Activated T-helper 2 cell treated with anti-CD3 and anti-CD28 coated beads, Interferon-gamma antibody, Interleukin-2, Interleukin-4, amounts not matched to agents 10 μg/mL and 5 μg/mL and 100 μg/mL, durations not matched to agents 14 hours and 24 hours and 36 hours (primary cell): ENCODE data around the gene SEMA4D. TPM values are rescaled to one million over a fixed set of nuclear protein-coding genes. Genes with fewer than 3 reads are reported as not detected.

Experiments
- DNase-seq: peaks from one replicate; pipeline ENCODE4 v3.0.0; 2021; ENCODE audit warnings: low spot score
- H3K27ac Mint-ChIP-seq: one replicate; pipeline ENCODE4 v1.8.0; 2021; ENCODE audit warnings: mixed read lengths
- H3K27me3 Mint-ChIP-seq: one replicate; pipeline ENCODE4 v1.8.0; 2021; ENCODE audit warnings: low read depth, mixed read lengths
- H3K36me3 Mint-ChIP-seq: one replicate; pipeline ENCODE4 v1.8.0; 2021; ENCODE audit warnings: low read depth, mixed read lengths
- H3K4me1 Mint-ChIP-seq: one replicate; pipeline ENCODE4 v1.8.0; 2021; ENCODE audit warnings: low read depth, mixed read lengths
- H3K4me3 Mint-ChIP-seq: one replicate; pipeline ENCODE4 v1.8.0; 2021; ENCODE audit warnings: low read depth, mild to moderate bottlenecking, moderate library complexity, mixed read lengths
- H3K9me3 Mint-ChIP-seq: one replicate; pipeline ENCODE4 v1.8.0; 2021; ENCODE audit warnings: mixed read lengths
- intact Hi-C: fragments of 100-400 bp; cut with micrococcal nuclease; formaldehyde crosslinking; loops from one replicate; pipeline ENCODE4 v1.15.1; 2023
- total RNA-seq: library from RNA; stranded (reverse); gene quantifications from 2 replicates; pipeline ENCODE4 v1.2.3, GENCODE V29; 2022

SEMA4D gene
- total RNA-seq, 1 donor from 2014 or later, result 317 TPM

DNA sequence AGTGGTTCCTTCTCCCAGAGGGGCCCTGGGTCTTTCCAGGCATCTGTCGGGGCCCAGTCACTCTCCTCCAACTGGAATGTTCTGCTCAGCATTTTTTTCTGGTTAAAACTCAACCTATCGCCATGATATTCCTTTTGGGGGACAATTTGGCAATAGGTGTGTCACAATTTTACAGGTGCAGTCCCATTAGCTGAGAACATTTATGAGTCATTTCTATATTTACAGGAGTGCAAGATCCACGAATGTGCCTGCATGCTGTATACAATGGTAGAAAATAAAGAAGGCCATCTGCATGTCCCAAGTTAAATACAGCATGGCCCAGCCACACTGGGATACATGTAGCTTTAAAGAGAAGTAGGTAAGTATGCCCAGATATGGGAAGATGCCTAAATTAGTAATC is 28.8 kb upstream of the SEMA4D start:
- Mint-ChIP-seq H3K27me3 (no peaks in the 10 kb centered on the region), H3K4me1 (peaks cover 88% of the 10 kb centered on the region), H3K4me3 (no peak overlapping the region), H3K36me3 (peaks cover 12% of the 10 kb centered on the region), H3K9me3 (peaks cover 14% of the 10 kb centered on the region), H3K27ac (no peak overlapping the region)
- DNase-seq, result no peak
- intact Hi-C loops, result no loop called here

GRCh38 chr9:89525446-89526374 is 27.8 kb upstream of the SEMA4D start:
- Mint-ChIP-seq H3K4me1 (peaks cover 83% of the 10 kb centered on the region), H3K36me3 (peaks cover 12% of the 10 kb centered on the region), H3K27me3 (no peaks in the 10 kb centered on the region), H3K9me3 (peaks cover 14% of the 10 kb centered on the region), H3K4me3 (no peak overlapping the region), H3K27ac (peak overlapping the region; percentile 36)
- intact Hi-C loops, result no loop called here
- DNase-seq, result no peak

- Mint-ChIP-seq H3K4me1 (peaks cover 83% of the 10 kb centered on the region), H3K4me3 (no peak overlapping the region), H3K27me3 (no peaks in the 10 kb centered on the region), H3K9me3 (peaks cover 14% of the 10 kb centered on the region), H3K27ac (peak overlapping the region; percentile 53), H3K36me3 (peaks cover 12% of the 10 kb centered on the region)
- DNase-seq, result no peak
- intact Hi-C loops, result no loop called here
Observed at GRCh38 chr9:89524963-89525362, 27.1 kb upstream of the SEMA4D start.

- H3K27ac Mint-ChIP-seq, result peak overlapping the region; percentile 100
- peaks cover 14% of the 10 kb centered on the region for H3K9me3 Mint-ChIP-seq
- DNase-seq, result peak; percentile 43
- intact Hi-C loops, result loop anchor here (2.0 kb wide), 1 partner anchor 205 kb away; the partner anchor contains the start of gene SECISBP2
- peaks cover 85% of the 10 kb centered on the region for H3K4me1 Mint-ChIP-seq
- peak overlapping the region; percentile 31 for H3K4me3 Mint-ChIP-seq
- peaks cover 15% of the 10 kb centered on the region for H3K36me3 Mint-ChIP-seq
- no peaks in the 10 kb centered on the region for H3K27me3 Mint-ChIP-seq
Observed at GRCh38 chr9:89523948-89524347, 26.0 kb upstream of the SEMA4D start.

DNA sequence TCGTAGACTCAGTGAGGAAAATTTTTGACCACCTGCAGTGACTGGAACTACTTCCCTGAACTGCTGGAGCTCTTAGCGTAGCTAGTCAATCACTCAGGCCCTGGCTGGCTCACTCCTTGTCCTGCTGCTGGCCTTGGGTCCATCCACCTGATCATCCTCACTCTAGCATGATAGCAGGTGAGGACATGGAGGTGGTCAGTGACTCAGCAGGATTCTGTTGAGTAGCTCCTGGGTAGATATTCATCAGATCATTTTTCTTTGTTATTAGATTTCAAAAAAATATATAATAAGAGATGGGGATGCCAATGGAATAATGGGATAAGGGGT is 25.0 kb upstream of the SEMA4D start:
- H3K36me3 Mint-ChIP-seq, result peaks cover 12% of the 10 kb centered on the region
- intact Hi-C loops, result loop anchor here (1.0 to 2.0 kb wide), 4 partner anchors 9 to 204 kb away; partner anchors contain the start of gene SECISBP2
- peaks cover 84% of the 10 kb centered on the region for H3K4me1 Mint-ChIP-seq
- H3K27ac Mint-ChIP-seq, result peak overlapping the region; percentile 100
- DNase-seq, result no peak
- H3K4me3 Mint-ChIP-seq, result peak overlapping the region; percentile 71
- no peaks in the 10 kb centered on the region for H3K27me3 Mint-ChIP-seq
- peaks cover 9% of the 10 kb centered on the region for H3K9me3 Mint-ChIP-seq

- Mint-ChIP-seq H3K9me3 (peaks cover 4% of the 10 kb centered on the region), H3K27me3 (no peaks in the 10 kb centered on the region), H3K4me3 (peak overlapping the region; percentile 71), H3K4me1 (peaks cover 85% of the 10 kb centered on the region), H3K36me3 (peaks cover 9% of the 10 kb centered on the region), H3K27ac (peak overlapping the region; percentile 100)
- DNase-seq, result peak; percentile 82
- intact Hi-C loops, result loop anchor here (1.0 to 2.0 kb wide), 4 partner anchors 10 to 204 kb away; partner anchors contain the start of gene SECISBP2
Observed at GRCh38 chr9:89522261-89522958, 24.5 kb upstream of the SEMA4D start.

DNA sequence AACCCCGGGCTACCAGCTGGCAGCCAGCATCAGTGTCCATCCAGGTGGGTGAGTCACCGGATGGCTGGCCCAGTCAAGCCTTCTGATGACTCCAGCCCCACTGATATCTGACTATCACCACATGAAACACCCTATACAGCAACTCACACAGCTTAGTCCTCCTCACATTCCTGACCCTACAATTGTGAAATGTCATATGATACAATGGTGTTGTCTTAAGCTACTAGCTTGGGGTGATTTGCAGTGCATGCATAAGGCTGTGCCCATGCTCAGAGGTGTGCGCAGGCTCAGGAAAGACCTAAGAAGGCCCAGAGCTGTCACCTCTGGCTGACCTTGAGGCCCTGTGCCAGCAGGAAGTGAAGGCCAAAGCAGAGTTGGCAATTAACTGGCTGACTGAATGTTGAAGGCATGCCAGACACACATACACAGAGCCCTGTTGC is 21.5 kb upstream of the SEMA4D start:
- H3K9me3 Mint-ChIP-seq, result no peaks in the 10 kb centered on the region
- H3K27me3 Mint-ChIP-seq, result no peaks in the 10 kb centered on the region
- peaks cover 3% of the 10 kb centered on the region for H3K36me3 Mint-ChIP-seq
- H3K4me1 Mint-ChIP-seq, result peaks cover 67% of the 10 kb centered on the region
- intact Hi-C loops, result no loop called here
- peak overlapping the region; percentile 71 for H3K27ac Mint-ChIP-seq
- no peak overlapping the region for H3K4me3 Mint-ChIP-seq
- no peak for DNase-seq

- Mint-ChIP-seq H3K27ac (peak overlapping the region; percentile 56), H3K4me3 (no peak overlapping the region), H3K27me3 (no peaks in the 10 kb centered on the region), H3K36me3 (peaks cover 3% of the 10 kb centered on the region), H3K9me3 (no peaks in the 10 kb centered on the region), H3K4me1 (peaks cover 65% of the 10 kb centered on the region)
- DNase-seq, result no peak
- intact Hi-C loops, result no loop called here
Observed at GRCh38 chr9:89518466-89519365, 20.8 kb upstream of the SEMA4D start.

DNA sequence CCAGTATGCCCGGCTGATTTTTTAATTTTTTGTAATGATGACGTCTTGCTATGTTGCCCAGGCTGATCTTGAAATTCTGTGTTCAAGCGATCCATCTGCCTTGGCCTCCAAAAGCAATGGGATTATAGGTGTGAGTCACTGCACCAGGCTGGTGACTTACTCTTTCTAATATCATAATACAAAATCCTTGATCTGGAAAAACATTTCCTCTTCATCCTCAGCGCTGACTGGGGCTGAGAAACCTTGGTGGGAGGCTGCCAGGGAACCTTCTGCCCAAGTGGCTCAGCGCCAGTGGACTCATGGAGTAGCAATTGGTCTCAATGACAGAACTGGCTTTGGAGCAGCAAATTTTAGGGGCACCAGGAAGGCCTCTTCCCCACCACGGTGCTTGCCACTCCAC is 17.5 kb upstream of the SEMA4D start:
- intact Hi-C loops, result no loop called here
- no peaks in the 10 kb centered on the region for H3K9me3 Mint-ChIP-seq
- H3K4me3 Mint-ChIP-seq, result no peak overlapping the region
- no peak overlapping the region for H3K27ac Mint-ChIP-seq
- H3K27me3 Mint-ChIP-seq, result no peaks in the 10 kb centered on the region
- no peak for DNase-seq
- H3K4me1 Mint-ChIP-seq, result peaks cover 57% of the 10 kb centered on the region
- H3K36me3 Mint-ChIP-seq, result peaks cover 3% of the 10 kb centered on the region

DNA sequence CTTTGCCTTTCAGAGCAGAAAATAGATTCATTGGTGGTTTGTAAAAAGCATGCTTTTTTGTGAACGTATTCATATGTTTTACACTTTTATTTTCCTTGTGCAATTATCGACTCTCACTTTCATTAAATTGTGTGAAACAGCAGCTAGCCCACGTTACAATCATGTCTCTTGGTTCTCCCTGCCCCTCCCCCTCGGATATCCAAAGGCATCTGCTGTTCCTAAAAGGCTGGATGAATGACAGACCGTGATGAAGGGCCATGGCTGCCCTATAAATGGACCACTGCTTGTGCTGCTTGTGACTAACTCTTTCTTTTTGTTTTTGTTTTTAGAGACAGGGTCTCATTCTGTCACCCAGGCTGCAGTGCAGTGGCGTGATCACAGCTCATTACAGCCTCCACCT is 17.0 kb upstream of the SEMA4D start:
- DNase-seq, result no peak
- Mint-ChIP-seq H3K27me3 (no peaks in the 10 kb centered on the region), H3K9me3 (no peaks in the 10 kb centered on the region), H3K4me3 (no peak overlapping the region), H3K36me3 (peaks cover 3% of the 10 kb centered on the region), H3K4me1 (peaks cover 55% of the 10 kb centered on the region), H3K27ac (no peak overlapping the region)
- intact Hi-C loops, result no loop called here

DNA sequence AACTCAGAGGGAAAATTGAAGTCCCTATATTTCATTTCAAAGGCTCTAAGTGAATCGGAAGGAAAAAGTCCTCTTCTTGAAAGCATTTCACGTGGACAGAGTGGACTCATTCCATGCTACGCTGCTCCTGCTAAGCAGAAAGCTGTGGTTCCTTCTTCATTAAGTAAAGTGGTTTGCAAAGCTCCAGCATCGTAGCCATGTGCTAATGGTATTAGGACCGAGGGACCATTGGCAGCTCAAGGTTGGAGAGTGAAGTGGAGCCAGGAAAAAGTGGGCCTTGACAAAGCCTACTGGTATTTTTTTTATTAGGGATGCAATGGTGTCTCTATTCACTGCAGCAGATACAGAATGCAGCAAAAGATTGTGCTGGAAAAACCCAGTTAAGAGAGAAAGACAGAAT is 16.4 kb upstream of the SEMA4D start:
- H3K4me1 Mint-ChIP-seq, result peaks cover 53% of the 10 kb centered on the region
- no peak overlapping the region for H3K4me3 Mint-ChIP-seq
- no peak for DNase-seq
- H3K27ac Mint-ChIP-seq, result no peak overlapping the region
- no peaks in the 10 kb centered on the region for H3K27me3 Mint-ChIP-seq
- no peaks in the 10 kb centered on the region for H3K9me3 Mint-ChIP-seq
- intact Hi-C loops, result no loop called here
- no peaks in the 10 kb centered on the region for H3K36me3 Mint-ChIP-seq

DNA sequence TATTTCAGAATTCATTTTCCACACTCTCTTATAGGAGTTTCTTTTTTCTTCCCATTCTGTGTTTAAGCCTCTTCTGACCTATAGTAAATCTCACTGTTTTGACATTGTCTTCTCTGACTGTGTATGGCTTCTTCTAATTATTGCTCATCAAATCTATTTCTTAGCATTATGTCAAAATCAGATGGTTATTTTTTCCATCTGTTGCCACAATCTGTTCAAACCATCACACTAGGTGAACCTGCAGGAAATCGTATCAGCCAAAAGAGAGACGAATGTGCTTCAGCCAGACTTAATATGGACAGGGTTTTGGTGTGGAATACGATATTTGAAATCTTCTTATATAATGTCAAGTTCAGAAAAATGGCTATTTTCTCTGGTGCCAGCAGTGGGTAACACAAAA is 15.9 kb upstream of the SEMA4D start:
- Mint-ChIP-seq H3K27ac (no peak overlapping the region), H3K9me3 (no peaks in the 10 kb centered on the region), H3K4me1 (peaks cover 53% of the 10 kb centered on the region), H3K27me3 (no peaks in the 10 kb centered on the region), H3K4me3 (no peak overlapping the region), H3K36me3 (no peaks in the 10 kb centered on the region)
- no peak for DNase-seq
- intact Hi-C loops, result no loop called here
